SK-N-MC (cell line): ENCODE measurements around the gene HPS1.

Experiments used
- EZH2 ChIP-seq: fragments of 200-600 bp; sonication (generic); IDR thresholded peaks from one replicate; pipeline ENCODE4 v1.6.1; 2017; ENCODE audit warnings: antibody characterized with exemption
- FOXP2 ChIP-seq: optimal IDR thresholded peaks from 2 replicates; pipeline ENCODE3; 2011; ENCODE audit warnings: mild to moderate bottlenecking, moderate library complexity; ENCODE audit not compliant: insufficient read depth; ENCODE audit errors: extremely low read length, control extremely low read depth
- POLR2AphosphoS5 ChIP-seq: IDR thresholded peaks from 2 replicates; pipeline ENCODE4 v1.6.1; 2012; ENCODE audit warnings: mild to moderate bottlenecking, low read depth, low read length, borderline replicate concordance

- TF ChIP-seq POLR2AphosphoS5 (no peak), EZH2 (no peak), FOXP2 (no peak)
Observed at GRCh38 chr10:98472196-98472595, 25.5 kb upstream of the HPS1 start.
